ENCODE measurements around the gene XRN2.
"Not testable (repeated sequence)": the region's sequence is repeated elsewhere in the genome, so short reads cannot be mapped to it uniquely, and the experiment has no call there.

The XRN2 gene

DNA sequence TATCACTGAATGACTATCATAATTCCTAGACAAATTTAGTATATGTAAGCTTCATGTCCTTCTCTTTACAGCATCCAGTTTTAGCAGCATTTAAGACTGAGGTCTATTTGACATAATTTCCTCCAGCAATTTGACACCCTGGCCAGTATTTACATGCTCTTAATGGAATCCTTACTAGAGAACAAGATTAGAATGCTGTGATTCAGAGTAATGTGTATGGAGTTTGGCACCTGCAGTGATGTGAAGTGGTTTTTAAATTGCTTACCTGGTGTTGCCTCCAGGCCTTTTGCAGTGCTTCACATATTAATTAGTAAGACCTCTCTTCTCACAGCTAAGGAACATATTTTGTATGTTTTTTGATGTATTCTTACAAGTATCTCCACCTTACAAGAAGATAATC is 84.4 kb downstream of the XRN2 start:
- ATAC-seq = no peak

DNA sequence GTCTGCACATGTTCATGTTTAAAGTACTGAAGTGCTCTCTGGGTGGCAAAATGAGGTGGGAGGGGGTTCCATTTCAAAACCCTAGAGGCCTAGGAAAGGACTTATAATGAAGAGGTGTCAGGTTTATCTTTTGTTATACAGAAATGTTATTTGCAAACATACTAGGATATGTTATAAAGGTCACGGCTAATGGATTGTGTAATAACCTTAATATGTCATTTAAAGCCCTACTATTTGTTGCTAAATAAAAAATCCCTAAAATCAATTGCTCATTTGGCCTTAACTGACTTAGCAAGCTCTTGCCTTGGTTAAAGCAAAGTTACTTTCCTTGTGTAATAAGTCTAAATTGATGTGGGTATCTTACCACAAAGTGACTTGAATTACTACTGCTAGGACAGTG is 85.4 kb downstream of the XRN2 start:
- ATAC-seq = no peak
- no peak for DNase-seq

More for the DNA sequence above, 84.4 kb downstream of the XRN2 start:
- DNase-seq = no peak

DNA sequence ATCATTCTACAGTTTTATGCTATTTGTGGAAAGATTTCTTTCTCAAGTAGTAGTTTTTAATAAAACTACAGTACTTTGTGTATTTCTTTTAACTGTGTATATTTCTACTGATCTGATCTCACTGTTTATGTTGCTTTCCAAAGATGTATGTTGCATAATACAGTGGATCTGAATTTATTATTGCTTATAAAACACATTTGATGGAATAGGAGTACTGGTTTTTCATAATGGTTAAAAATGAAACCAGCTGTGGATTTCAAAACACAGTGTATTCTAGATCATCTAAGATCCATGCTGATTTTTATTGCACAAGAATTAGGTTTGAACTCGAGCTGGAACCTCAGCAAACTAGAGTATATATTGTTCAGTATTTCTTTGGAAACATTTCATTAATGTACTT is 86.2 kb downstream of the XRN2 start:
- DNase-seq = no peak

DNA sequence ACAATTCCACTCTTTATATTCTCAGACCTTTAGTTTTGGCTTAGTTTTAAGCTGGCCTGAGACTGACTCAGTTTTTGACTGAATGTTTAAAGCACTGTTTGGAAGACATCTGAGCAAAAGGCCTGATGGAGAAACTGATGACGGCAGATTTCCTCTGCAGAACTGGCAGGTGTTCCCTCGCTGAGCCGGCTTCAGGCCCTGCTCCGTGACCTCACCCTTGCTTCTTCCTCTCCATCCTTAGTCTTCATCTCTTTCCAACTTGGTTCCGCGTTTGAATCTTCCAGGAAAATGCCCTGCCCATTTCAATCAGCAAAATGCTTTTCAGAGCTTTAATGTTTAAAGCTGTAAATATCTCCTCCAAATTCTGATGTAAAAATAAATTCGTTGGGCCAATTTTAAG is 87.6 kb downstream of the XRN2 start:
- ATAC-seq = no peak

More for the DNA sequence above, 86.2 kb downstream of the XRN2 start:
- no peak for ATAC-seq

DNA sequence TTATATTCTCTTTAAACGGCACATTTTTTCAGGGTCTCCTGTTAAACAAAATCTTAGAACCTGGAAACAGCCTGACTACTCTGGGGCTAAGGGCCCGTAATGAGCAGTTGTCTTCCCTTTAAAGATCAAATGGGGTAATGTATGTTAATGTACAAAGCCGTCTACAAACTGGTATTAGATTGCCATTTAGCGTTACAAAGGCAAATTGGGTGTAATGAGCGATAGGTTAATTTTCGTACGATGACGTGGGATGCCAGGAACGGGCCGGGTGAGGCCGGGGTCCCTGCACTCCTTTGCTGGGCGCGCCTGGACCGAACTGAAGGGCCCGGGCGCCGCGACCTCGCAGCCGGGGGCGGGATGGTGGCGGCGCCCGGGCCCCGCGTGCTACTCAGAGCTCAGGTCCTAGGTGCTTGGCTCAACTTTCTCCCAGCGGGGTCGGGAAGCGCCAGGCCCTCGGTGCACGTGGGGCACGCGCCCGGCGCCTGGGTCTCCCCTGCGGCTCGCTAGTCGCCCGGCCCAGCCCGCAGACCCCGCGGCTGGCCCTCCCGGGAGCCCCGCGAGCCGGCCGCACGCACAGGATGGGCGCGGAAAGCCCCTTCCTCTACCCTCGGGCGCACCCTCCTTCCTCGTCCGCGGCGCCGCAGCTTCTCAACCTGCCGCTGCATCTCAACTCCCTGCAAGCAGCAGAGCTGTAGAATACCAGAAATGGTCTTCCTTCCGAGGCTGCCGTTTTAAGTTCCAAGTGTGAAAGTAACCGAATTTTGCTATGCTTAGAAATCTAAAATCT is 88.2 kb downstream of the XRN2 start:
- peak; percentile 12 for DNase-seq
- ATAC-seq = no peak

More for the DNA sequence above, 87.6 kb downstream of the XRN2 start:
- DNase-seq = no peak

DNA sequence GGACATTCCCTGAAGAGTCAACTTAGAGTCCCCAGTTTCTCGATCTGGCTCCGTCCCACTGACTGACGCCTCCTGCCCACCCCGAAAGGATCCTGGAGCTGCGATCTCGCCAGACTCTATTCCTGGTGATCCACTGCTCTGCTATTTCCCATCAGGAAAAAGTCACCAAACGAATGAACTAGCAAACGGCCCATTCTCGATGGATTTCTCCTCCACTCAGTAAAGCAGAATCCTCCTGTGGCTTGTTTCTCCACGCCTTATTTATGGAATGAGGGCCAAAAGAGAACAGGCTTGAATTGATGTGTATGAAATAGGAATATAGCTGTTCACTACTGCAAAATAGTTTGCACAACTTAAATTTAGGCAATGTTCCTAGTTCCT is 88.8 kb downstream of the XRN2 start:
- ATAC-seq = no peak
- DNase-seq = no peak

DNA sequence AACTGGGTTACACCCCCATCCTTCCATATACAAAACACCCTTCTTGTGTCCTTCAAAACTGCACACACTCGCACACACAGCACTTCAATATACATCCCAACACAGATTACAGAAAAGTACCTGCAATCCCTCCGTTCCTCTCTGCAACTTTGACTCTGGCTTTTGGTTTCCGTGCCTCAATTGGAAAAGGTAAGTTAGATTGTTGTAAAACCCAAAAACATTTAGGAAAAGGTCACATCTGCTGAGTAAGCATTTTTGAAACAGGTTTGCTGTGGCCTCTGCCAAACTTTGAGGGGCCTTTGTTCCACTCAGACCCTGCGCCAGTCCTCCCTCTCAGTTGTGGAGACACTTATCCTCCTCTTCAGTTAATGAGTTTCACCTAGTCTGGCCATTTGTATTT is 90.0 kb downstream of the XRN2 start:
- no peak for DNase-seq
- ATAC-seq = no peak

DNA sequence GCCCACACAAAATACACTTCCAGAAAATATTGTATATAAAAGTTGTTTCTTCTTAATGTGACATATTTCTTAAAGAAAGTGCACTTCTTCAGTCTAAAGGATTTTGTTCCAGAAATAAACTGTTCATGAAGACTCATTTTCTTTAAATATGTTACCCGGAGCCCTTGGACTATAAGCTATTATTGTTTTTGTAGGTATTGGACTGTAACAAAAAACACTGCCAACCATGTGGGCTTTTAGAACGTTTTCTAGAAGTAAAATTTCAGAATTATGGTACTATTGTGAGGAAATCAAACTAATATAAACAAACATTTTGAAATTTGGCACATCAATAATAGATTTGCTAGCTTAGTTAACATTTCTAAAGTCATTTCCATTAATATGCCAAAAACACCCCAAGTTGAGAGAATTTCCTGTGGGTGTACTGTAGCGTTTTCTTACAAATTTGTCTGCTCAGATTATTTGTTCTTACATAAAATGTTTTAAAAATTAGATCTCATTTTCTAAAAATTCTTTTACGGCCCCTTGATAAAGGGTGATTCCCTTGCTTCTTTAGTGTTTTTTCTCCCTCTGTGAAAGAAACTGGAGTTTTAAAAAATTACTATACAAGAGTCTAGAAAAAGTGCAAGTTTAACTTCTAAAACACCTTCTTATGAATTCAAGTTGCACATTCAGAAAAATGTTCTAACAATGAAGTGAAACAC is 90.8 kb downstream of the XRN2 start:
- no peak for ATAC-seq
- DNase-seq = no peak

DNA sequence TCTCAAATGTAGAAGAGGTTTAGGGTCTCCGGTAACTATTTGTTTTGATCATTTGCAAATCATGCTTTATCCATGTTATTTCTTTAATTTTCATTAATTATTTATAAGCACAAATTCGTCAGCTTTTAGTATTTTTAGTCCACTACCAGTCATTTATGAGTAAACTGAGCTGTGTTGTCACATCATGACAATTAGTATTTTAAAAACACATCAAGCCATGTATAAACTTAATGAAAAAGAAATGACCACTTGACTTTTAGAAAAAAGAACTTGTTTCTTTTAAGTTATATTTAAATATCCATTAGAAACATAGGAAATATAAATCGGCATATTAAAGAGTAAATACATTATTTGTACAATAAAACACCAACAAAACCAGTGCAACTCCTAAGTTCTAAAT is 91.4 kb downstream of the XRN2 start:
- no peak for DNase-seq
- ATAC-seq = no peak

DNA sequence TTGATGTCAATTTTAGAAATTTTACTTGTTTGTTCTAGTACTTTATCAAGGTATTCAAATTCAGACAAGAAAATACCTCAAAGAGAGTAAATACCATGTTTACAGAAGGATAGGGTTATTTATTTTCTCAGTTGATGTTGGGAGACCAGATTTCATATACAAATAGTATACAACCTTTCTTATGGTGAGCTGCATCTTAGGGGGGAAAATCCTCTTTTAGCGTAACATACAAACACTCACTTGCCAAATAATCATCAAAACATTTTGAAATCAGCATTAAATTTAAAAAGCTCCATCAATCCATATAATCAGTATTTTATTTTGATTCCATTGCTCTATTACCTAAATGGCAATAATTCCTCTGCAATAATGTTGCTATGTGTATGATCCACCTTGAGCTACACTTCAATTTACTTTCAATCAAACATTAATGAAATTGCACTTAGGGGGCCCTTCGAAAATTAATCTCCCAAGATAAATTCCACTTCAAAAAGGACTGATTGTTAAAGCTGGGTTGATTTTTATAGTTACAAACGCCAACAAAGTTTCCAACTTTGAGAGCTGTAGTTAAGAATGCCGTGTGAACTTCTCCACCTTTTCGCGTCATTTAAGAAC is 92.0 kb downstream of the XRN2 start:
- no peak for DNase-seq
- ATAC-seq = no peak

DNA sequence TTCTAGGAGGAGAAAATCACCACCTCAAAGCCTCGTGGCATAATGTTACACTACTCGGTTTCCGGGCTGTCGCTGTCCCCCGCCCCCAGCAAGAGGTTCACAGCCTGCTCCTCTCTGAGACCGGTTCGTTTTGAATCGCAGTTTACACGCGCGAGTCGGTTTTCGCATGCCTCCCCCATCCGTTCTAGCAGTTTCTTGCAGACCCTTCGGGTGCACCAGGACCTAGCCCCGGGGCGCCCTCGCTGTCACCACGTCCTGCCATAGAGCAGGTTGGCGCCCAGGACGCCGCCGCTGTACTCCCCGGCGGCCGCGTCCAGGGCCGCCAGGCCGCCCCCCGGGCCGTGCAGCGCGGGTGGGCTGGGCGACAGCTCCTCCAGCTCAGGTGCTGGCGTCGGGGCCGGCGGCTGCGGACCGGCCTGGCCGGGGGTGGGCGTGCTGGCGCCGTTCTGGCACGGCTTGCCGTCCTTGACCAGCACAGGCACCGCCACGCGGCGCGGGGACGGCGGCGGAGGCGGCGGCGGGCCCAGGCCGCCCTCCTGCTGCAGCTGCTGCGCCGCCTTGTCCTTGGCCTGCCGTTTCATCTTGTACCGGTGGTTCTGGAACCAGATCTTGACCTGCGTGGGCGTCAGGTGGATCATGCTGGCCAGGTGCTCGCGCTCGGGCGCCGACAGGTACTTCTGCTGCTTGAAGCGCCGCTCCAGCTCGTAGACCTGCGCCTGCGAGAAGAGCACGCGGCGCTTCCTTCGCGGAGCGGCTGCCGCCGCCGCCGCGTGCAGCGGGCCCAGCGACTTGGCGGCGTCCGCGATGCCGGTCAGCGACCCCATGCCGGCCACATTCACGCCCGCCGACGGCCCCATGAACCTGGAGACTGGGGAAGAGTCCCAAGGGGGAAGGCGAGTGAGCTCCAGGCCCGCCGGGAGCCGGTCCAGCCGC is 92.8 kb downstream of the XRN2 start:
- DNase-seq (peak; percentile 34), ATAC-seq (peak; percentile 52)

DNA sequence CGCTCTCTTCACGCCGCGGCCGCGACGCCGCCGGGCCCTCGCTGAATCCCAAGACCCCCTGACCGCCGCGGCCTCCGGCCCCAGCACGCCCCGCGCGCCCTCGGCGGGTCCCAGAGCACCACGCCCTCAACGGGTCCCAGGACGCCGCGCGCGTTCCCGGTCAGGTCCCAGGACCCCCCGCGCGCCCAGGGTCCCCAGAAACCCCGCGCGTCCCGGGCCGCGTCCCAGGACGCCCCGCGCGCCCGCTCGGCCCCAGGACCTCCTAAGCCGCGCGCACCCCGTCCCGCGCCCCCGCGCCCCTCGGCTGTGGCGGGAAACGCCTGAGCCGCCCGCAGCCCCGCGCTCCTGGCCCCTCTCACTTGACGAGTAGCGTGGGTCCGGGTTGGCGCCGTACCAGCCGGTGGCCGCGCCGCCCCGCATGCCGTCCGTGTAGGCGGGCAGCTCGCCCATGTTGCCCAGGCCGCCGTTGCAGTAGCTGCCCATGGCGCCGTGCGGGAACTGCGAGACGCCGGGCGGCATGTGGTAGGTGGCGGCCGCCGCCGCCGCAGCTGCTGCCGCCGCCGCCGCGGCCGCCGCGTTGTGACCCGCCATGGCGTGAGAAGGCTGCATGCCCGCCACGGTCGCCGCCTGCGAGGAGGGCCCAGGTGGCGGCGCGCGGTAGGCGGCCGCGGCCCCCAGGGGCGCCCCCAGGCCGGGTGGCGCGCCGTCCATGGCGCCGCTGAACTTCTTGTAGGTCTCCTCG is 93.6 kb downstream of the XRN2 start:
- ATAC-seq (no peak), DNase-seq (peak; percentile 14)

DNA sequence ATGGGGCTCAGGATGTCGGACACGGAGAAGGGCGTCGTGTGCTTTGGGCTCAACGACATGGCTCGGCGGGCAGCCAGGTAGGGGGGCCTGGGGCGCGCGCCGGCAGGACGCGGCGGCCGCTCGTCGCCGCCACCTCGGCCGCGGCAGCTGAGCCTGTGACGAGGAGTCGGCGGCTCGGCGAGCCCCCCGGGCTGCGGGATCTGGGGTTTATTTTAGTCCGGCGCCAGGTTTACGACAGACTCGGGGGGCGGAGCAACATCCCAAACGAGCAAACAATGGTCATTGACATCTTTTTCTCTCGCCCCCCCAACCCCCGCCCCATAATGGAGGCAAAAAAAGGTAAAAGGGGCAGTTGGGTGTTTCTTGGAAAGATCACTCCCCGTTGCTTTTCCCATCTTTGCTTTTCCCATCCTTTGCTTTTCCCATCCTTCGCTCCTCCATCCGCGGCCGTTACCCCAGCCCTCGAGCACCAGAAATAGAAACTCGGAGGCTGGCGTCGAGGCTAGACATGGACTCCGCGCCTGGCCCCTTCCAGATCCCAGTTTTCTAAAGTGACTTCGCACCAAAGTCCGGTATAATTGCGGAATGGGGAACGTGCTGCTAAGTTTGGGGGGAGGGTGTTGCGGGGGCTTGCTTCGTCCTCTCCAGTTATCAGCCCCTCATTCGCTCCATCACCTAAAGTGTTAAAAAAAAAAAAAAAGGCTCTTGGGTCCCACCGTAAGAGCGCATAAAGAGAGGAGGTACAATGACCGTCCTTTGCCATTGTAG is 94.4 kb downstream of the XRN2 start, which contains the start of gene NKX2-4:
NKX2-4 (minus strand) TSS at position 186 of the 768 bp plus-strand sequence; CDS start at position 59, 127 bp downstream.
- ATAC-seq = peak; percentile 19
- DNase-seq = no peak

DNA sequence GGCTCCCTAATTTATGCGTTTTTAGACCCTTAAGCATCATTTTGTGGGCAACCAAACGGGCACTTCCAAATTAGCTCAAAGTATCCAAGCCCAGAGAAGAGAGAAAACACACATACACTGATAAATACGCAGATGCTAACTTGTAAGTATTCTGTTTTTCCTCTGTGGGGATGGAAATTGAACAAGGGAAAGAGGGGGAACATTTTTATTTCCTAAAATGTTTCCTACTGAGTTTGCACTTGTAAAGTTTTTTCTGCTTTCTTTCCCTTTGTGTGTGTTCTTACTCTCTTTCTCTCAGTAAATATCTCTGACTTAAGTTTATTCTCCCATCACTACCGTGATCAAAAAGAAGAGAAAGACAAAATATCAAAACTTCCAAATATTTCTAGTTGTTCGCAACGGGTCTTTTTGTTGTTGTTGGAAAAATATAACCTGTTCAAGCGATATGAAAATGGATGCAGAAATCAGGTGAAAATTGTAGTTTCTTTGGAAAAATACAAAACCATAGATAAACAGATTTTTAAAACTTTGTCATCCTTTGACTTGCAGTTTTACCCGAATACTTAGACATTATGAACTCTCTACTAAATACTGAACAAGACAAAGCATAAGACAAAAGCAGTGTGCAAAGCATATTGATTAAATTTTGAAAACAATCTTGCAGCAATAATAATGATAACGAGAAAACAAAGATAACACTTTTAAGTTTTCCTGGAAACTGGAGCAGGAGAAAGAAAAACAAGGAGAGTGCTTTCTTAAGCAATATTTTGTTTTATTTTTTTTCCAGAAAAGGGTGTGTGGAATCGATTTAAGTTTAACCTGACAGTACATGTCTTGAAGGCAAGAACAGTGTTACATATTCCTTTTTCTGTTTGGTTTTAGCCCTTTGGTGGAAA is 95.2 kb downstream of the XRN2 start:
- DNase-seq = no peak
- no peak for ATAC-seq

DNA sequence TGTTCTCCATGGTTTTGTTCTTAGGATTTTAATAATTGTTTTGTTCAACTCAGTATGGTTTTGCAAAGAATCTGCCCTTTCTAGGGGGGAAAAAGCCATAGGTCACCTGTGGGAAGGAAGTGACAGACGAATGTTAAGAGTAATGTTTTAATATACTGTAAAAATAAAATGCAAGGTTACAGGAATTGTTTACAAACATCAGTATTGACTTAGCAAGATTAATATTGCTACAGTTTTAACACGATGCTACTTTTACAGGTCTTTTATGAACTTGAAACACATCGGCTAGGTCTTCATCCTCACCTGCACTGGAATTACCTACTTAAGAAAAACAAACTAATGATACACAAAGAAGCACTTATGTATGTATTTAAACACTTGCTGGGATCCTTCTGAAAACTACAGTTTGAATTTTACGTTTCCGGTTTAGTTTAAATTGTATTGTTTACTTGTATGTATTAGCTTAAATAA is 95.9 kb downstream of the XRN2 start:
- DNase-seq = no peak
- no peak for ATAC-seq

DNA sequence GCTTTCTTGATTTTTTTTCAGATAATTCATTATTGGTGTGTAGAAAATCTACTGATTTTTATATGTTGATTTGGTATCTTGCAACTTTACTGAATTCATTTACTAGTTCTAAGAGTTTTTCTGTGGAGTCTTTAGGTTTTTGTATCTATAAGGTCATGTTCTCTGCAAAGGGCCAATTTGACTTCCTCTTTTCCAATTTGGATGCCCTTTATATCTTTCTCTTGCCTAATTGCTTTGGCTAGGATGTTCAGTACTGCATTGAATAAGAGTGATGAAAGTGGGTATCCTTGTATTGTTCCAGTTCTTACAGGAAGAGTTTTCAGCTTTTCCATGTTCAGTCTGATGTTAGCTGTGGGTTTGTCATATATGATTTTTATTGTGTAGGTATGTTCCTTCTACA is 108.6 kb downstream of the XRN2 start:
- DNase-seq (no peak), ATAC-seq (no peak)

DNA sequence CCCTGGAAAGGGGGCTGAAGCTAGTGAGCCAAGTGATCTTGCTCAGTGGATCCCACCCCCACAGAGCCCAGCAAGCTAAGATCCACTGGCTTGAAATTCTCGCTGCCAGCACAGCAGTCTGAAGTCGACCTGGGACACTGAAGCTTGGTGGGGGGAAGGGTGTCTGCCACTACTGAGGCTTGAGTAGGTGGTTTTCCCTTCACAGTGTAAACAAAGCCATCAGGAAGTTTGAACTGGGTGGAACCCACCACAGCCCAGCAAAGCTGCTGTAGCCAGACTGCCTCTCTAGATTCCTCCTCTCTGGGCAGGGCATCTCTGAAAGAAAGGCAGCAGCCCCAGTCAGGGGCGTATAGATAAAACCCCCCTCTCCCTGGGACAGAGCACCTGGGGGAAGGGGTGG is 110.9 kb downstream of the XRN2 start:
- not testable (repeated sequence) for DNase-seq

DNA sequence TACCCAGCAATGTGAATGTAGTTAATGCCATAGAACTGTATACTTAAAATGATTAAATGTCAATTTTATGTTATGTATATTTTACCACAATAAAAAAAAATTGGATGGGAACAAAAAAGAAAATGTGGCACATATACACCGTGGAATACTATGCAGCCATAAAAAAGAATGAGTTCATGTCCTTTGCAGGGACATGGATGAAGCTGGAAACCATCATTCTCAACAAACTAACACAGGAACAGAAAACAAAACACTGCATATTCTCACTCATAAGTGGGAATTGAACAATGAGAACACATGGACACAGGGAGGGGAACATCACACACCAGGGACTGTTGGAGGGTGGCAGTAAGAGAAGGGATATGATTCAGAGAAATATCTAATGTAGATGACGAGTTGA is 116.0 kb downstream of the XRN2 start:
- not testable (repeated sequence) for DNase-seq, ATAC-seq

More for the DNA sequence above, 110.9 kb downstream of the XRN2 start:
- not testable (repeated sequence) for ATAC-seq

DNA sequence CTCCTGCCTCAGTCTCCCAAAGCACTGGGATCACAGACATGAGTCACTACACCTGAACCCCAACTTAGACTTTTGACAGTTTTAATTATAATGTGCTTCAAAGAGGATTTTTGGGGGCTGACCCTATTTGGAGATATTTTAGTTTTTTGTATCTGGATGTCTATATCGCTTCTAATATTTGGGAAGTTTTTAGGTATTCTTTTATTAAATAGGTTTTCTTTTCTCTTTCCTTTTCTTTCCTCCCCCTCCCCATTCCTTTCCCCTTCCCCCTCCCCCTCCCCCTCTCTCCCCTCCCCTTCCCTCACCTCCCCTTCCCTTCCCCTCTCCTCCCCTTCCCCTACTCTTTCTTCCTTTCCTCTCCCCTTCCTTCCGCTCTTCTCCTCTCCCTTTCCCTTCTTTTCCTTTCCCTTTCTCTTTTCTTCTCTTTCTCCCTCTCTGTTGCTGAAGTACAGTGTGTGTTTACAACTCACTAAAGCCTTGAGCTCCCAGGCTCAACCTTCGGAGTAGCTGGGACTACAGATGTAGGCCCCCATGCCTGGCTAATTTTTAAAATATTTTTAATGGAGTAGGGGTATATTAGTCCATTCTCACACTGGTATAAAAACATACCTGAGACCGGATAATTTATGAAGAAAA is 118.6 kb downstream of the XRN2 start:
- ATAC-seq (no peak), DNase-seq (no peak)

All from stimulated activated naive CD8-positive, alpha-beta T cell treated with anti-CD3 and anti-CD28 coated beads, Interleukin-15, Interleukin-2, amounts not matched to agents 100 U/mL and 50 U/mL, for 24 hours (primary cell).